ENCODE data around the gene ACADVL. TPM values are rescaled to one million over a fixed set of nuclear protein-coding genes. Genes with fewer than 3 reads are reported as not detected.

ACADVL gene
- total RNA-seq, 1 experiment from 2014 or later = 245 TPM

GRCh38 chr17:7211491-7212273, 8.1 kb upstream of the ACADVL start:
- H3K9me2 ChIP-seq (replicated peaks; ENCODE audit: insufficient read depth, low read length) = no peaks in the 10 kb centered on the region
- H3K27me3 ChIP-seq (ENCODE audit: low read length) = no peaks in the 10 kb centered on the region
- H3K9ac ChIP-seq (ENCODE audit: low read length) = no peak overlapping the region
- H3K36me3 ChIP-seq (ENCODE audit: insufficient read depth, low read length) = no peaks in the 10 kb centered on the region
- no peak for DNase-seq
- H2AFZ ChIP-seq (ENCODE audit: low read length) = no peak overlapping the region
- no peak overlapping the region for H3K4me3 ChIP-seq (ENCODE audit: low read length)
- no peak overlapping the region for H3K4me2 ChIP-seq (ENCODE audit: low read depth, low read length, poor library complexity, severe bottlenecking)
- peaks cover 12% of the 10 kb centered on the region; the same call in 1 of the 2 replicates for H4K20me1 ChIP-seq (ENCODE audit: insufficient read depth, low read depth, low read length)
- no peak overlapping the region for H3K27ac ChIP-seq (ENCODE audit: low read length)
- peaks cover 53% of the 10 kb centered on the region for H3K4me1 ChIP-seq (ENCODE audit: low read length)
- no peaks in the 10 kb centered on the region for H3K9me3 ChIP-seq (ENCODE audit: low read length)
- H3K79me2 ChIP-seq (ENCODE audit: low read length) = peaks cover 64% of the 10 kb centered on the region

- Histone ChIP-seq H3K4me1 (ENCODE audit: low read length) (peaks cover 68% of the 10 kb centered on the region), H3K9me2 (replicated peaks; ENCODE audit: insufficient read depth, low read length) (no peaks in the 10 kb centered on the region), H3K4me3 (ENCODE audit: low read length) (peak overlapping the region; percentile 61; the same call in 1 of the 2 replicates), H2AFZ (ENCODE audit: low read length) (no peak overlapping the region), H3K79me2 (ENCODE audit: low read length) (peaks cover 61% of the 10 kb centered on the region), H3K36me3 (ENCODE audit: insufficient read depth, low read length) (no peaks in the 10 kb centered on the region), H3K27ac (ENCODE audit: low read length) (no peak overlapping the region), H3K27me3 (ENCODE audit: low read length) (no peaks in the 10 kb centered on the region), H3K4me2 (ENCODE audit: low read depth, low read length, poor library complexity, severe bottlenecking) (peak overlapping the region; percentile 99), H4K20me1 (ENCODE audit: insufficient read depth, low read depth, low read length) (peaks cover 12% of the 10 kb centered on the region; the same call in 1 of the 2 replicates), H3K9me3 (ENCODE audit: low read length) (no peaks in the 10 kb centered on the region), H3K9ac (ENCODE audit: low read length) (peak overlapping the region; percentile 47)
- peak; percentile 93 for DNase-seq
Measured at GRCh38 chr17:7213895-7214299, 5.8 kb upstream of the ACADVL start.

- no peaks in the 10 kb centered on the region for H3K36me3 ChIP-seq (ENCODE audit: insufficient read depth, low read length)
- peak overlapping the region; percentile 99 for H3K4me2 ChIP-seq (ENCODE audit: low read depth, low read length, poor library complexity, severe bottlenecking)
- peak overlapping the region; percentile 83 for H3K9ac ChIP-seq (ENCODE audit: low read length)
- no peaks in the 10 kb centered on the region for H3K9me3 ChIP-seq (ENCODE audit: low read length)
- DNase-seq = peak; percentile 100
- H3K4me1 ChIP-seq (ENCODE audit: low read length) = peaks cover 70% of the 10 kb centered on the region
- H2AFZ ChIP-seq (ENCODE audit: low read length) = no peak overlapping the region
- H3K27me3 ChIP-seq (ENCODE audit: low read length) = no peaks in the 10 kb centered on the region
- no peaks in the 10 kb centered on the region for H3K9me2 ChIP-seq (replicated peaks; ENCODE audit: insufficient read depth, low read length)
- peak overlapping the region; percentile 87 for H3K27ac ChIP-seq (ENCODE audit: low read length)
- peaks cover 60% of the 10 kb centered on the region for H3K79me2 ChIP-seq (ENCODE audit: low read length)
- peaks cover 12% of the 10 kb centered on the region; the same call in 1 of the 2 replicates for H4K20me1 ChIP-seq (ENCODE audit: insufficient read depth, low read depth, low read length)
- peak overlapping the region; percentile 91 for H3K4me3 ChIP-seq (ENCODE audit: low read length)
Measured at GRCh38 chr17:7214300-7215135, 5.2 kb upstream of the ACADVL start.

DNA sequence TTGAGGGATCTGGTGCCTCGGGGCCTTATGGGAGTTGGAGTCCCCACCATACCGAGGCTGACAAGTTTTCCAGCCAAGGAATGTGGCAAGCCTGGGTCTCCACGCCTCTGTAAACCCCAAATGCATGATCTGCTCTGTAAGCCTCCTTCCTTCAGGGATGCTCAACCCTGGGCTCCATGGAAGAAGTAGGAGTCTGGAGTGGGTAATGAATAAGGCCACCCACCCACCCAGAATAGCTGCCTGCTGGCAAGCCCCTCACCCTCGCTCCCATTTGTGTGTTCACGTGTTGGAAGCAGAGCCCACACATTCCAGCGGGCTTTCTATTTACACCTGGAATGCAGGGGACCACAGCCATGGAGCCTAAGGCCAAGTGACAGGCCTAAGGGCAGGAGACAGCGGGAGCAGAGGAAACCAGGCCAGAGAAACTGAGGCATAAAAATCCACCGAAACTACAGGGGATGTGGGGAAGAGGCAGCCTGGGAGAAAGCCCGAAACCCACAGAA, 4.6 kb upstream of the ACADVL start:
- peak overlapping the region; percentile 99 for H3K4me2 ChIP-seq (ENCODE audit: low read depth, low read length, poor library complexity, severe bottlenecking)
- H4K20me1 ChIP-seq (ENCODE audit: insufficient read depth, low read depth, low read length) = peaks cover 12% of the 10 kb centered on the region; the same call in 1 of the 2 replicates
- H3K9me2 ChIP-seq (replicated peaks; ENCODE audit: insufficient read depth, low read length) = no peaks in the 10 kb centered on the region
- no peak for DNase-seq
- H2AFZ ChIP-seq (ENCODE audit: low read length) = no peak overlapping the region
- no peaks in the 10 kb centered on the region for H3K36me3 ChIP-seq (ENCODE audit: insufficient read depth, low read length)
- H3K27me3 ChIP-seq (ENCODE audit: low read length) = no peaks in the 10 kb centered on the region
- H3K27ac ChIP-seq (ENCODE audit: low read length) = peak overlapping the region; percentile 87
- H3K4me3 ChIP-seq (ENCODE audit: low read length) = peak overlapping the region; percentile 91
- H3K9me3 ChIP-seq (ENCODE audit: low read length) = no peaks in the 10 kb centered on the region
- H3K9ac ChIP-seq (ENCODE audit: low read length) = peak overlapping the region; percentile 83
- peaks cover 68% of the 10 kb centered on the region for H3K4me1 ChIP-seq (ENCODE audit: low read length)
- H3K79me2 ChIP-seq (ENCODE audit: low read length) = peaks cover 57% of the 10 kb centered on the region

DNA sequence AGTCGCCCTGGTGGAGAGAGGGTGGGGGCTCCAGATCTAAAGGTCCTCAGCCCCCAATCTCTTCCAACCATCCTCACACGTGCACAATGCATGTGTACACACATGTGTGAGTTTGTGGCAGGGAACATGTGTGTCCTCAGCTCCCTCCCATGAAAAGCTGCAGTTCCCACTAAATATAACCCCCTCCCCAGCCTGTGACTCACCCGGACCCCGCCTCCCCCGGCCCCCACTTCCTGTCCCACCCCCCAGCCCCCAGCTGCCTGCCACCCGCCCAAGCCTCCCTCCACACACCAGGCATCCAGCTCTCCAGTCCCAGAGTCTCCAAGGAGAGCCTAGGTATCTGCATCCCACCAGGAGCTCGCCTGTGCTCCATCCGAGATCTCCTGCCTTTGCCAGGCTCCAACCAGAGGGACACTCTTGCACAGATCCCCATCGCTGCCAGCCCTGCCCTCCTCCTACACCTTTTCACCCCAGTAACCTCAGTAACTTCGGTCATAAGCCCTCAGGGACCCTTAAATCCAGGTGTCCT, 4.0 kb upstream of the ACADVL start:
- Histone ChIP-seq H3K9ac (ENCODE audit: low read length) (peak overlapping the region; percentile 83), H2AFZ (ENCODE audit: low read length) (no peak overlapping the region), H4K20me1 (ENCODE audit: insufficient read depth, low read depth, low read length) (peaks cover 12% of the 10 kb centered on the region; the same call in 1 of the 2 replicates), H3K27me3 (ENCODE audit: low read length) (no peaks in the 10 kb centered on the region), H3K27ac (ENCODE audit: low read length) (peak overlapping the region; percentile 87), H3K4me2 (ENCODE audit: low read depth, low read length, poor library complexity, severe bottlenecking) (peak overlapping the region; percentile 99), H3K4me1 (ENCODE audit: low read length) (peaks cover 67% of the 10 kb centered on the region), H3K79me2 (ENCODE audit: low read length) (peaks cover 57% of the 10 kb centered on the region), H3K9me3 (ENCODE audit: low read length) (no peaks in the 10 kb centered on the region), H3K4me3 (ENCODE audit: low read length) (peak overlapping the region; percentile 91), H3K9me2 (replicated peaks; ENCODE audit: insufficient read depth, low read length) (no peaks in the 10 kb centered on the region), H3K36me3 (ENCODE audit: insufficient read depth, low read length) (no peaks in the 10 kb centered on the region)
- peak; percentile 64 for DNase-seq

DNA sequence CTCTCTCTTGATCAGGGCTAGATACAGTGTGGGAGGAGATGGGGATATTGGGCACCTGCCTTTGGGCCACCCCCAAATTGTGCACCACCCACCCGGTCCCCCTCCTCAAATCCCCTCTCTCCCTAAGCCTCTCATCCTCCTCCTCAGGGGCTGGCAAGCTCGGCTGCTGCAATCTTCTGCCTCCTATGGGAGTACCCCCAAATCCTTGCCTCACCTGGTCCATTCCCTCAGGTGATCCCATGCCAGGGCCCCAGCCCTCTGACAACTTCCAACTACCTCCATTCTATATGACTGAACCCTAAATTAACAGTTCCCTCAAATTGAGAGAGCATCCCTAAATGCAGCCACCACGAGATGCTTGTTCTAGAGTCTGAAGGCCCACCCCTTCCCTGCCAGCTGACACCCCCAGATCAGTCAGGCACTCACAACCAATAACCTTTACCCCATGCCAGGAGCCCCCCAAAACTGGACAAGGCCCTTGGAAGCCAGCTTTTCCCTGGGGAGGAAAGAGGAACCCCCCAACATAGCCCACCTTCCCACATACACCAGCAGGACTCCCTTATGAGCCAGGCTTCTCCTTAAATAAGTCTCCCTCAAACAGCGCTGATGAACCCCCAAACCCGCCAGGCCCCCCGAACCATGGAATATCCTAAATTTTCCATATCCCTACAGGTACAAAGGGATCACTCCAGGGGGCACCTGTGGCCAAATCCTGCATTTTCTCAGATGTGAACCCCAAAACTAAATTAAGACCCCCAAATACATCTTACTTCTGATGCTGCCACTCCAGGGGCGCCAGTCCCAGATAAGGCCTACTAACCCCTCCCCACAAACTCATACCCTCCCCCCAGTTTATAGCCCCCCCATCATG, 3.3 kb upstream of the ACADVL start:
- Histone ChIP-seq H3K27ac (ENCODE audit: low read length) (peak overlapping the region; percentile 87), H2AFZ (ENCODE audit: low read length) (no peak overlapping the region), H3K79me2 (ENCODE audit: low read length) (peaks cover 53% of the 10 kb centered on the region), H3K4me1 (ENCODE audit: low read length) (peaks cover 74% of the 10 kb centered on the region), H4K20me1 (ENCODE audit: insufficient read depth, low read depth, low read length) (peaks cover 18% of the 10 kb centered on the region; the same call in 1 of the 2 replicates), H3K27me3 (ENCODE audit: low read length) (no peaks in the 10 kb centered on the region), H3K9ac (ENCODE audit: low read length) (peak overlapping the region; percentile 83), H3K36me3 (ENCODE audit: insufficient read depth, low read length) (no peaks in the 10 kb centered on the region), H3K9me2 (replicated peaks; ENCODE audit: insufficient read depth, low read length) (no peaks in the 10 kb centered on the region), H3K4me3 (ENCODE audit: low read length) (peak overlapping the region; percentile 91), H3K9me3 (ENCODE audit: low read length) (no peaks in the 10 kb centered on the region), H3K4me2 (ENCODE audit: low read depth, low read length, poor library complexity, severe bottlenecking) (peak overlapping the region; percentile 99)
- DNase-seq = peak; percentile 62

DNA sequence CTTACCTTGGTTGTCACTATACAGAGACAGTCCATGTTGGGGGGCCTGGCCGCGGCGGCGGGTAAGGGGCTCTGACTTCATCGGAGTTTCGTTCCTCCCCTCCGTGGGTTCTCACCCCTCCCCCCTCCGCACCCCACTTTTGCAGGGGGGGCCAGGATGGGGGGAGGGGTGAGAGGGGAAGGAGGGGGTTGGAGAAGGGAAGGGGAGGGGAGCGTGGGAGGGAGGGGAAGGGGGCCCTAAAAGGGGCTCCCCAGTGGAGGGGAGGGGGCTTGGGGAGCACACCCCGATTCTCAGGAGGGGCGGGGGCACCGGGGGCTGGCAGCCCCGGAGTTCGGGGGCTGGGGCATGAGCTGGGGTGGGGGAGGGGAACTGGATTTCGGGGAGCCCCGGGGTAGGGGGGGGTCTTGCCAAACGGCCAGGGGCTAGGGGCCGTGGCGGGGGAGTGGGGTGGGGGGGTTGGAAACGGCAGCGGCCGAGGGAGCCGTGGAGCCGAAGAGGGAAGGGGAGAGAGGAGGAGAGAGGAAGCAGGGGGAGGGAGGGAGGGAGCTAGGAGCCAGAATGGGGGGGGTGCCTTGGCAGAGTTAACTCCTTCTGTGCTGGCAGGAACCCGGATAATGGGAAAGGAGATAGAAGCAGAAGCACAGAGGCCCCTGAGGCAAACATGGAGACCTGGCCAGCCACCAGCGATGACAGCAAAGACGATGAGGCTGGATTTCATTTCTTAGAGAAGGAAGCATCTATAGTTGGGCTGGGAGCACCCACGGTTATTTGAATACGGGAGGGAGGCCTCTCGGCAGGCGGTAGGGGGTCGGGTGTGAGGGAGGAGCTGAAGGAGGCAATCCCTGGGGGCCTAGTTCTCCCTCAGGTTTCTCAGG, 2.4 kb upstream of the ACADVL start:
- Histone ChIP-seq H3K27ac (ENCODE audit: low read length) (peak overlapping the region; percentile 87), H3K9me3 (ENCODE audit: low read length) (no peaks in the 10 kb centered on the region), H3K9ac (ENCODE audit: low read length) (peak overlapping the region; percentile 83), H3K9me2 (replicated peaks; ENCODE audit: insufficient read depth, low read length) (no peaks in the 10 kb centered on the region), H3K27me3 (ENCODE audit: low read length) (no peaks in the 10 kb centered on the region), H3K4me1 (ENCODE audit: low read length) (peaks cover 78% of the 10 kb centered on the region), H3K4me3 (ENCODE audit: low read length) (peak overlapping the region; percentile 91), H3K36me3 (ENCODE audit: insufficient read depth, low read length) (no peaks in the 10 kb centered on the region), H2AFZ (ENCODE audit: low read length) (no peak overlapping the region), H3K79me2 (ENCODE audit: low read length) (peaks cover 46% of the 10 kb centered on the region), H4K20me1 (ENCODE audit: insufficient read depth, low read depth, low read length) (peaks cover 19% of the 10 kb centered on the region; the same call in 1 of the 2 replicates), H3K4me2 (ENCODE audit: low read depth, low read length, poor library complexity, severe bottlenecking) (peak overlapping the region; percentile 99)
- peak; percentile 90 for DNase-seq
